ENCODE results near the gene MN1. TPM values are rescaled to one million over a fixed set of nuclear protein-coding genes. Genes with fewer than 3 reads are reported as not detected.

Gene MN1
- polyA plus RNA-seq, 3 donors = 8.2 to 11.2 (median 8.4) TPM

- DNase-seq = peak; percentile 43
Measured at GRCh38 chr22:27718186-27719035, 83.1 kb downstream of the MN1 start.

GRCh38 chr22:27717094-27717493, 84.5 kb downstream of the MN1 start:
- DNase-seq = no peak

- DNase-seq = no peak
Measured at GRCh38 chr22:27716074-27716473, 85.5 kb downstream of the MN1 start.

GRCh38 chr22:27715106-27715505, 86.5 kb downstream of the MN1 start:
- no peak for DNase-seq

- DNase-seq = no peak
Measured at GRCh38 chr22:27714068-27714467, 87.5 kb downstream of the MN1 start.

GRCh38 chr22:27713461-27713860, 88.1 kb downstream of the MN1 start:
- no peak for DNase-seq

GRCh38 chr22:27711756-27712155, 89.8 kb downstream of the MN1 start:
- DNase-seq = no peak

GRCh38 chr22:27711012-27711411, 90.5 kb downstream of the MN1 start:
- no peak for DNase-seq

- DNase-seq = no peak
Measured at GRCh38 chr22:27709919-27710675, 91.5 kb downstream of the MN1 start.

GRCh38 chr22:27706489-27706888, 95.1 kb downstream of the MN1 start:
- no peak for DNase-seq

- DNase-seq = no peak
Measured at GRCh38 chr22:27705408-27706080, 96.0 kb downstream of the MN1 start.

- no peak for DNase-seq
Measured at GRCh38 chr22:27704581-27704980, 97.0 kb downstream of the MN1 start.

- peak; percentile 86 for DNase-seq
Measured at GRCh38 chr22:27699383-27700019, 102.1 kb downstream of the MN1 start.

GRCh38 chr22:27698813-27699212, 102.7 kb downstream of the MN1 start:
- no peak for DNase-seq

Other genes with a start within 250 kb of the MN1 start
- 10 to 100 TPM; 57.6 to 67.2 (median 64.3) TPM for gene PITPNB, start 117.5 kb upstream of the MN1 start, polyA plus RNA-seq (ENCODE audit: insufficient read length in 3 of 3)